Activated naive CD8-positive, alpha-beta T cell treated with anti-CD3 and anti-CD28 coated beads, Interleukin-2, amount 50 U/mL, for 24 hours (primary cell): ENCODE results near the gene HSD11B1.

Experiments used
- ATAC-seq: fragments of 150-1000 bp; cut with Tn5 transposase; one replicate; pipeline ENCODE4 v1.10.0; 2021
- DNase-seq: peaks from one replicate; pipeline ENCODE4 v3.0.0; 2021
- H3K27ac Mint-ChIP-seq: one replicate; pipeline ENCODE4 v1.8.0; 2021; ENCODE audit warnings: mild to moderate bottlenecking, mixed read lengths
- H3K27me3 Mint-ChIP-seq: one replicate; pipeline ENCODE4 v1.8.0; 2021; ENCODE audit warnings: mixed read lengths
- H3K36me3 Mint-ChIP-seq: one replicate; pipeline ENCODE4 v1.8.0; 2021; ENCODE audit warnings: low read depth, mixed read lengths
- H3K4me1 Mint-ChIP-seq: one replicate; pipeline ENCODE4 v1.8.0; 2021; ENCODE audit warnings: mixed read lengths
- H3K4me3 Mint-ChIP-seq: one replicate; pipeline ENCODE4 v1.8.0; 2021; ENCODE audit warnings: mild to moderate bottlenecking, moderate library complexity, mixed read lengths
- H3K9me3 Mint-ChIP-seq: one replicate; pipeline ENCODE4 v1.8.0; 2021; ENCODE audit warnings: mixed read lengths

Gene HSD11B1

DNA sequence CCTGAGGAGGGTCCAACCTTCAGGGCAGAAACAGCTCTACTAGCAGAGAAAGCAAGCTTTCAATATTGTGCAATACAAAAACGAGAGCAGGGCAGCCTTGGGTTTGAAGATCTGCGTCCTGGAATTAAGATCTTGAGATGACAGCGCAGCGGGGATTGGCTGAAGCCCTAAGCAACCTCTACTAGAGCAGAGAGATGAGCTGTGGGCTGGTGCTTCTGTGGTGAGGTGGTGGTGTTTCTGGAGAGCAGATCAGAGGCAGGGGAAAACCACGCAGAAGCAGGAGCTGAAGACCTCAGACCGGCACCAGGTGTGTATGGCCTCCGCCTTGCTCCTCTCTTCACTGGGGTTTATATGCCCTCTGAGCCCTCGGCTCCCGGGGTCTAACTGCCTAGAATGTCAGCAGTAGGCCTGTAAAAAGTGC, 63.7 kb downstream of the HSD11B1 start:
- ATAC-seq = peak; percentile 84
- no peaks in the 10 kb centered on the region for H3K9me3 Mint-ChIP-seq
- H3K4me1 Mint-ChIP-seq = peaks cover 51% of the 10 kb centered on the region
- peaks cover 50% of the 10 kb centered on the region for H3K36me3 Mint-ChIP-seq
- no peaks in the 10 kb centered on the region for H3K27me3 Mint-ChIP-seq
- DNase-seq = peak; percentile 81
- no peak overlapping the region for H3K4me3 Mint-ChIP-seq
- H3K27ac Mint-ChIP-seq = no peak overlapping the region

DNA sequence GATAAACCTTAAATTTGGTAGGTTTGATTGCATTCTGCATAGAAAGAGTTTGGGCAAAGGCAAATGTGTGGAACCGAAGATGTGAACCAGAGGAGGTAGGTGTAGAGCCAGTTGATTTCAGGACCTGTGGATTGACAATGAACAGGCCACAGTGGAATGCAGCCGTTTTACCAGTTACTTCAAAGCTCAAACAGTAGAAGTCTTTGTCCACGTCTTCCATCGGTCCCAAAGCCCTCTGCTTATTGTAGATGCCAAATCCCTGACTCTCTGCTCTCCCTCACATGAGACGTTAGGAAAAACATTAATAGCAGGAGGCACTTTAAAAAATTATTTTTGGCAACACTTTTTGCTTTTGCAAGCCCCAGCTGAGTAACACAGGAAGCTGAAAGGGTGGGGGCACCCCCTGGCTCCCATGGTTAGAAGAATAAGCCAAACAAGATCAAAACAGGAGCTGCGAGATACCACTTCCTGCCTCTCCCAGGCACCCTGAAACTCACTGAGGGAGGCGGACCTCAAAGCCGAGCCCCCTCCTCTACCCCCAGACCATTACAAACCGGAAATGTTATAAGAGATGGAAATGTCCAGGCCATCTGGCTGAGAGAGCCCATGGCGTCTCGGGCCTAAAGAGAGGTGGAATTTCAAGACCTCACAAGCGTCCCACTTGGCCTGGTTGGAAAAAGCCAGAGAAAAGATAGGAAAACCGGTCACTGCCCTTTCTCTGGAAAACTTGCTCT, 64.7 kb downstream of the HSD11B1 start:
- H3K4me3 Mint-ChIP-seq = no peak overlapping the region
- peak; percentile 75 for ATAC-seq

DNA sequence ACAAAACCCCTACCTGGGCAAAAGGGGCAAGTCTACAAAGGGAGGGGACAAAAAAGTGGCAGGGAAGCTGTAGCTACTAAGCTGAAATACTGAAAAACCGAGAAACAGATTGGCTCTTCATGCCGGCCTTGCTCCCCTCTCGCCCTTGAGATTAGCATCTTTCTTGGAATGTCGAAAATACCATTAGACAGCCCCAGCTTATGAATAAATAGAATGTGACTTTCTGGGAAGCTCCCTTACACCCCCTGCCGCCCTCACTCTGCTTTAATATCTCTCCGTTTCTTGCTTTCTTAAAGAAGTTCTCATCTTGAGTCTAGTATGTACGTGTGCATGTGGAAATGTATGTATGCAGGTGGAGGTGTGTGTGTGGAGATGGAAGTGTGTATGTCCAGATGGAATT, 65.3 kb downstream of the HSD11B1 start:
- Mint-ChIP-seq H3K4me3 (no peak overlapping the region), H3K27ac (no peak overlapping the region), H3K4me1 (peaks cover 40% of the 10 kb centered on the region), H3K9me3 (no peaks in the 10 kb centered on the region), H3K36me3 (peaks cover 48% of the 10 kb centered on the region), H3K27me3 (no peaks in the 10 kb centered on the region)
- ATAC-seq = no peak
- DNase-seq = no peak

More for the DNA sequence above, 64.7 kb downstream of the HSD11B1 start:
- DNase-seq = peak; percentile 76
- H3K27me3 Mint-ChIP-seq = no peaks in the 10 kb centered on the region
- H3K9me3 Mint-ChIP-seq = no peaks in the 10 kb centered on the region
- H3K4me1 Mint-ChIP-seq = peaks cover 43% of the 10 kb centered on the region
- H3K36me3 Mint-ChIP-seq = peaks cover 46% of the 10 kb centered on the region
- H3K27ac Mint-ChIP-seq = no peak overlapping the region

DNA sequence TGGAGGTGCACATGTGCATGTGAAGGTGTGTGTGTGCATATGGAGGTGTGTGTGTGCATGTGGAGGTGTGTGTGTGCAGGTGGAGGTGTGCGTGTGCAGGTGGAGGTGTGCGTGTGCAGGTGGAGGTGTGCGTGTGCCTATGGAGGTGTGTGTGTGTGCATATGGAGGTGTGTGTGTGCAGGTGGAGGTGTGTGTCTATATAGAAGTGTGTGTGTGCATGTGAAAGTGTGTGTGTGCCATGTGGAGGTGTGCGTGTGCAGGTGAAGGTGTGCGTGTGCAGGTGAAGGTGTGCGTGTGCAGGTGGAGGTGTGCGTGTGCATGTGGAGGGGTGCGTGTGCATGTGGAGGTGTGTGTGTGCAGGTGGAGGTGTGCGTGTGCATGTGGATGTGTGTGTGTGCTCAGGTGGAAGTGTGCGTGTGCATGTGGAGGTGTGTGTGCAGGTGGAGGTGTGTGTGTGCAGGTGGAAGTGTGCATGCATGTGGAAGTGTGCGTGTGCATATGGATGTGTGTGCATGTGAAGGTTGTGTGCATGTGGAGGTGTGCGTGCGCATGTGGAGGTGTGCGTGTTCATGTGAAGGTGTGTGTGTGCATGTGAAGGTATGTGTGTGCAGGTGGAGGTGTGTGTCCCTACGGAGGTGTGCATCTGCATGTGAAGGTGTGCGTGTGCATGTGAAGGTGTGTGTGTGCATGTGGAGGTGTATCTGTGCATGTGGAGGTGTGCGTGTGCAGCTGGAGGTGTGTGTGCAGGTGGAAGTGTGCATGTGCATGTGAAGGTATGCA, 66.2 kb downstream of the HSD11B1 start:
- peaks cover 50% of the 10 kb centered on the region for H3K36me3 Mint-ChIP-seq
- DNase-seq = no peak
- H3K27ac Mint-ChIP-seq = no peak overlapping the region
- H3K9me3 Mint-ChIP-seq = no peaks in the 10 kb centered on the region
- H3K27me3 Mint-ChIP-seq = no peaks in the 10 kb centered on the region
- no peak overlapping the region for H3K4me3 Mint-ChIP-seq
- peaks cover 34% of the 10 kb centered on the region for H3K4me1 Mint-ChIP-seq
- ATAC-seq = no peak

DNA sequence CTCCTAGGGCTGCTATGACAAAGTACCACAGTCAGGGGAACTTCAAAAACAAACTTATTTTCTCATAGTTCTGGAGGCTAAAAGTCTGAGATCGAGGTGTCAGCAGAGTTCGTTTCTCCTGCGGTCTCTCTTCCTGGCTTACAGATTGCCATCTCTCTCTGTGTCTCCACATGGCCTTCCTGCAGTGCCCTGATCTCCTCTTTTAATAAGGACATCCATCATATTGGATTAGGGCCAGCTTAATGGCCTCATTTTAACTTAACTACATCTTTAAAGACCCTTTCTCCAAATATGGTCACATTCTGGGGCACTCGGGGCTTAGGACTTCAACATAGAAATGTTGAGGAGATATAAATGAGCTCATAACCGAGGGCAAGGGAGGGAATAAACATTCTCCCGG, 67.5 kb downstream of the HSD11B1 start:
- no peak for DNase-seq
- no peak for ATAC-seq
- peaks cover 49% of the 10 kb centered on the region for H3K36me3 Mint-ChIP-seq
- H3K9me3 Mint-ChIP-seq = no peaks in the 10 kb centered on the region
- H3K27ac Mint-ChIP-seq = no peak overlapping the region
- no peak overlapping the region for H3K4me3 Mint-ChIP-seq
- H3K4me1 Mint-ChIP-seq = peaks cover 30% of the 10 kb centered on the region
- no peaks in the 10 kb centered on the region for H3K27me3 Mint-ChIP-seq

DNA sequence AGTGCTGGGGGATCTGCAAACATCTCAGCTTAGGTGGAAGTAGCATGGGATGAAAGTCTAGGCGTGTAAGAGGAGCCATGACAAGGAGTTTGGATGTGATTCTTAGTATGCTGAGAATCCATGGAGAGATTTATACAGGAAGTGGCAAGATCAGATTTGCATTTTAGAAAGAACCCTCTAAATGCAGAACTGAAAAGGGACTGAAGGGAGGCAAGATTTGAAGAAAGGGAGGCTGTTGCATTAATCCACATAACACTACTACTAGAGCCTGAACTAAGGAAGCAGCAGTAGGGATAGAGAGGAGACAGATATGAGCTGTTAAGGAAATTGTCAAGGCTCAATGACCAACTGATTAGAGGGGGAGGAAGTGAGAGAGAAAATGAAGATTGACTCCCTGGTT, 69.9 kb downstream of the HSD11B1 start:
- H3K36me3 Mint-ChIP-seq = peaks cover 54% of the 10 kb centered on the region

DNA sequence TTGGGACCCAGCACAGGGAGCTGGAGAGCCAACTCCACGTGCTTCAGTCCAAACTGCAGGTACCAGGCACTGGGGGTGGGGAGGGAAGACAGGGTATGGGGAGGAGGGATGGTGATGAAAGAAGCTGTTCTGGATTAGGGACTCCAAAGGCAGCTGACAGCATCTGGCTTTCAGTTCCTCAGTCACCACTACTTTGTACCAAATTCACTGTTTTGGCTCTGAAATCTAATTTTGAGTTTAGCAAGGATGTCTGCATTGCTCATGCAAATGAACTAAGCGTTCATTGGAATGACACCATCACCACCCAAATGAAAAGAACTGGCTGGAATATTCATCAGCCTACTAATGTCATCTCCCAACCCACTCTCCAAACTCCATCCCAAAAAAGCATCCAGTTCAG, 71.0 kb downstream of the HSD11B1 start:
- DNase-seq (no peak), ATAC-seq (no peak)
- H3K27ac Mint-ChIP-seq = peak overlapping the region; percentile 68
- no peaks in the 10 kb centered on the region for H3K9me3 Mint-ChIP-seq
- H3K4me3 Mint-ChIP-seq = no peak overlapping the region
- peaks cover 64% of the 10 kb centered on the region for H3K36me3 Mint-ChIP-seq
- no peaks in the 10 kb centered on the region for H3K27me3 Mint-ChIP-seq
- H3K4me1 Mint-ChIP-seq = peaks cover 26% of the 10 kb centered on the region

More for the DNA sequence above, 69.9 kb downstream of the HSD11B1 start:
- peak overlapping the region; percentile 68 for H3K27ac Mint-ChIP-seq
- no peaks in the 10 kb centered on the region for H3K27me3 Mint-ChIP-seq
- H3K4me1 Mint-ChIP-seq = peaks cover 20% of the 10 kb centered on the region
- DNase-seq (no peak), ATAC-seq (no peak)
- H3K9me3 Mint-ChIP-seq = no peaks in the 10 kb centered on the region
- H3K4me3 Mint-ChIP-seq = no peak overlapping the region

DNA sequence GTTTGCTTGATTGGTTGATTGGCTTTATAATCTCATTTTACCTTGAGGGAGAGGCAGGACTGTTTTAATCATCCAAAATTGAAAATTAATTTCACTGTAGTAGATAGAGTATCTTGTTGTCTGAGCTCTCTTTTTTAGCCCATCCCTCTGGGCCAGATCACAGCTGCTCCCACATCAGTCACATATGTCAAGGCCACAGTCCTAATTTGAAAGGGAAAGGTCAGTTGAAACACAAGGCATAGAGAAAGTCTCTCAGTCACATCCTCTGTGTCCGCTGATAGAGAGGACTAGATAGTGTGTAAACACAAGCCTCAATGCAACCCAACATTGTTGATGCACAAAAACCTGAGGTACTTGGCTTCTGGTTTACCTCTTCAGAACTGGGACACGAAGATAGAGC, 72.9 kb downstream of the HSD11B1 start:
- H3K36me3 Mint-ChIP-seq = peaks cover 80% of the 10 kb centered on the region
- peaks cover 31% of the 10 kb centered on the region for H3K4me1 Mint-ChIP-seq
- peak overlapping the region; percentile 59 for H3K27ac Mint-ChIP-seq
- ATAC-seq = no peak
- H3K9me3 Mint-ChIP-seq = no peaks in the 10 kb centered on the region
- no peak for DNase-seq
- H3K4me3 Mint-ChIP-seq = no peak overlapping the region
- H3K27me3 Mint-ChIP-seq = no peaks in the 10 kb centered on the region

DNA sequence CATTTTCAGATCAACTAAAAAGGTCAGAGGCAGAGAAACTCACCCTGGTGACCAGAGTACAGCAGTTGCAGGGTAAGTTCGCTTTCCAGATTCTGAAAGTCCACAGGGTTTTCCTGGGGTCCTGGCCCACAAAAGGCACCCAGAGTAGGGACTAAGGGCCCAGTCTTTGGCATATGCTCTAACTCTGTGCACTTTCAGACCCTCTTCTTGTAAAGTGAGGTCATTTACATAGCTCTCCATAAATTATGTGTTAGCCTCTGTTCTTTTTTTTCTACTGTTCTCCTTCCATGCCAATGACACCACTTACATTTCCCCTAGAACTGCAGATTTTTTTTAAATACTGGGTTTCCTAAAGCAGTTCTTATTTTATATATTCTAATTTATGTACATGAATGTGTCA, 73.5 kb downstream of the HSD11B1 start:
- H3K27me3 Mint-ChIP-seq = no peaks in the 10 kb centered on the region
- H3K36me3 Mint-ChIP-seq = peaks cover 84% of the 10 kb centered on the region
- H3K27ac Mint-ChIP-seq = peak overlapping the region; percentile 59
- H3K4me3 Mint-ChIP-seq = no peak overlapping the region
- ATAC-seq (no peak), DNase-seq (no peak)
- peaks cover 35% of the 10 kb centered on the region for H3K4me1 Mint-ChIP-seq
- H3K9me3 Mint-ChIP-seq = no peaks in the 10 kb centered on the region

DNA sequence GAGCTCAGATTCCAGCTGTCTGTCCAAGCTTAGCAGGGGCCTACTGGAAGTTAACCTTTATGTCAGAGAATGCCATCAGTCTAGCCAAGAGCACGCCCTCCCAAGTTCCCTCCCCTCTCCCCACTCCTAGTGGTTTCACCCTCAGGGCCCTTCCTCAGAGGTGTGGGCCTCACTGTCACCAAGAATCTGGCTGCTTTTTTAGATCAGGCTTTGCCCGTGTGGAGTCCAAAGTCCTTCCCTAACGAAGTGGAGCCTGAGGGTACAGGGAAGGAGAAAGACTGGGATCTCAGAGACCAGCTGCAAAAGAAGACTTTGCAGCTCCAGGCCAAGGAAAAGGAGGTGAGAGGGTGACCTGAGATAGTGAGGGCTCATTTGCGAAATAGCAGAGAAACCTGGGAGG, 75.6 kb downstream of the HSD11B1 start:
- Mint-ChIP-seq H3K27me3 (peaks cover 3% of the 10 kb centered on the region), H3K36me3 (peaks cover 80% of the 10 kb centered on the region), H3K9me3 (no peaks in the 10 kb centered on the region), H3K27ac (peak overlapping the region; percentile 57), H3K4me1 (peaks cover 56% of the 10 kb centered on the region), H3K4me3 (no peak overlapping the region)
- DNase-seq (no peak), ATAC-seq (no peak)

DNA sequence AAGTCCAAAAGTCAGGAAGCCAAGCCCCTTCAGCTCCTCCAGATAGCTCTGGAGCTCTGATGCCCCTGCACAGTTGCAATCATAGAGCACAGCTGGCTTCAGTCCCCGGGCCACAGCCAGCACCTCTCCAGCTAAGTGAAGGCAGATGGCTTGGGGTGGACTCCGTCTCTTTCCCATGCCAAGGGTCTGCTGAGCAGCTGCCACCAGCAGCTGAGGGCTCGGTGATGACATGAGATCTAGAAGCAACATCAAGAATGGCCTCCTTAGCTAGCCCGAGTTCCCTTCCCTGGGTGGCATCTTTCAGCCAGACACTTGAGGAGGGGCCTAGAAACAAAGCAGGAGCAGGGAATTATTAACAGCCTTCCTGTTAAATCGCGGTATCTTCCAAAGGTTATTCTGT, 78.7 kb downstream of the HSD11B1 start:
- H3K4me3 Mint-ChIP-seq = peak overlapping the region; percentile 94
- peak overlapping the region; percentile 100 for H3K27ac Mint-ChIP-seq
- no peak for DNase-seq
- peaks cover 50% of the 10 kb centered on the region for H3K36me3 Mint-ChIP-seq
- no peak for ATAC-seq
- no peaks in the 10 kb centered on the region for H3K9me3 Mint-ChIP-seq
- H3K4me1 Mint-ChIP-seq = peaks cover 43% of the 10 kb centered on the region
- peaks cover 3% of the 10 kb centered on the region for H3K27me3 Mint-ChIP-seq
